Smooth muscle cell (in vitro differentiated cells): ENCODE data around the gene ELOF1. TPM values are rescaled to one million over a fixed set of nuclear protein-coding genes. Genes with fewer than 3 reads are reported as not detected.

Experiments
- DNase-seq: peaks from one replicate; lab custom pipeline; 2025; ENCODE audit not compliant: unreplicated experiment; lab: John Stamatoyannopoulos, UW
- H2AFZ ChIP-seq: fragments of 200-600 bp; sonication (generic); 2 replicates; pipeline ENCODE4 v1.6.0; 2016; ENCODE audit warnings: antibody characterized with exemption, low read depth, mild to moderate bottlenecking
- H3F3A ChIP-seq: fragments of 200-600 bp; sonication (generic); 2 replicates; pipeline ENCODE4 v1.6.0; 2017; ENCODE audit warnings: antibody characterized with exemption, low read depth
- H3K27ac ChIP-seq: fragments of 200-600 bp; sonication (generic); 2 replicates; pipeline ENCODE4 v1.5.1; 2016; ENCODE audit warnings: low read depth, mild to moderate bottlenecking
- H3K27me3 ChIP-seq: fragments of 200-600 bp; sonication (generic); 2 replicates; pipeline ENCODE4 v1.6.1; 2016; ENCODE audit warnings: low read depth, mild to moderate bottlenecking
- H3K36me3 ChIP-seq: fragments of 200-600 bp; sonication (generic); 2 replicates; pipeline ENCODE4 v1.5.1; 2016; ENCODE audit warnings: low read depth
- H3K4me1 ChIP-seq: fragments of 200-600 bp; sonication (generic); 2 replicates; pipeline ENCODE4 v1.5.1; 2016; ENCODE audit warnings: low read depth
- H3K4me2 ChIP-seq: fragments of 200-600 bp; sonication (generic); 2 replicates; pipeline ENCODE4 v1.6.0; 2016; ENCODE audit warnings: mild to moderate bottlenecking
- H3K4me3 ChIP-seq: fragments of 200-600 bp; sonication (generic); 2 replicates; pipeline ENCODE4 v1.5.1; 2016; ENCODE audit warnings: mild to moderate bottlenecking
- H3K79me2 ChIP-seq: fragments of 200-600 bp; sonication (generic); 2 replicates; pipeline ENCODE4 v1.6.0; 2016; ENCODE audit warnings: low read depth, mild to moderate bottlenecking
- H3K9ac ChIP-seq: fragments of 200-600 bp; sonication (generic); 2 replicates; pipeline ENCODE4 v1.6.0; 2016; ENCODE audit warnings: low read depth
- H3K9me3 ChIP-seq: fragments of 200-600 bp; sonication (generic); replicated peaks from 2 replicates; pipeline ENCODE4 v1.5.1; 2016; ENCODE audit warnings: low read depth
- H4K20me1 ChIP-seq: fragments of 200-600 bp; sonication (generic); 2 replicates; pipeline ENCODE4 v1.6.0; 2016; ENCODE audit warnings: low read depth
- CTCF ChIP-seq: fragments of 200-600 bp; sonication (generic); IDR thresholded peaks from 2 replicates; pipeline ENCODE4 v1.5.1; 2017; ENCODE audit warnings: borderline replicate concordance, mild to moderate bottlenecking, antibody characterized with exemption; ENCODE audit not compliant: insufficient read depth, poor library complexity, severe bottlenecking
- WGBS: methylation state at CpG from one replicate; pipeline ENCODE4 v1.1.7; 2016; ENCODE audit warnings: low lambda C conversion rate; 5-methylcytosine and 5-hydroxymethylcytosine counted together
- polyA plus RNA-seq: library from polyadenylated mRNA; unstranded; fragments of >200 nt; fragmentation: Nextera tagmentation; extraction: Ambion mirVana; gene quantifications from 2 replicates; pipeline ENCODE4 v1.2.1, GENCODE V29; 2016
- total RNA-seq: library from RNA; depleted of rRNA; stranded (reverse); fragments of >200 nt; gene quantifications from 2 replicates; pipeline ENCODE4 v1.2.3, GENCODE V29; 2014

The ELOF1 gene
- total and polyA plus RNA-seq, 2 experiments from 2014 or later: 18.6 to 71.4 TPM

- Histone ChIP-seq H4K20me1 (no peaks in the 10 kb centered on the region), H3K27me3 (no peaks in the 10 kb centered on the region), H3K36me3 (no peaks in the 10 kb centered on the region), H3F3A (peaks cover 36% of the 10 kb centered on the region), H3K27ac (peak overlapping the region; percentile 87), H3K4me2 (no peak overlapping the region), H3K4me1 (peaks cover 11% of the 10 kb centered on the region), H3K9me3 (no peaks in the 10 kb centered on the region), H3K4me3 (no peak overlapping the region), H3K9ac (no peak overlapping the region), H2AFZ (no peak overlapping the region), H3K79me2 (no peaks in the 10 kb centered on the region)
- TF ChIP-seq CTCF: no peak
- no peak for DNase-seq
- 77% methylated on average over 5 of the region's 5 CpGs for WGBS
These were observed 24.1 kb downstream of the ELOF1 start for GRCh38 chr19:11534948-11535347.

GRCh38 chr19:11534538-11534937, 24.5 kb downstream of the ELOF1 start:
- Histone ChIP-seq H3K79me2 (no peaks in the 10 kb centered on the region), H3F3A (peaks cover 37% of the 10 kb centered on the region), H3K9me3 (no peaks in the 10 kb centered on the region), H3K9ac (no peak overlapping the region), H4K20me1 (no peaks in the 10 kb centered on the region), H3K4me3 (no peak overlapping the region), H2AFZ (no peak overlapping the region), H3K4me2 (no peak overlapping the region), H3K27ac (no peak overlapping the region), H3K4me1 (peaks cover 10% of the 10 kb centered on the region), H3K27me3 (no peaks in the 10 kb centered on the region), H3K36me3 (no peaks in the 10 kb centered on the region)
- DNase-seq: no peak
- WGBS: 93% methylated on average over 1 of the region's 1 CpG
- TF ChIP-seq CTCF: no peak

- no peak overlapping the region for H3K9ac ChIP-seq
- peaks cover 11% of the 10 kb centered on the region for H3K79me2 ChIP-seq
- peaks cover 10% of the 10 kb centered on the region for H3K4me1 ChIP-seq
- peaks cover 7% of the 10 kb centered on the region for H4K20me1 ChIP-seq
- peaks cover 14% of the 10 kb centered on the region for H3F3A ChIP-seq
- no peak overlapping the region for H3K4me3 ChIP-seq
- H3K4me2 ChIP-seq: no peak overlapping the region
- WGBS: 35% methylated on average over 9 of the region's 9 CpGs
- H3K27me3 ChIP-seq: no peaks in the 10 kb centered on the region
- no peak for TF ChIP-seq CTCF
- H3K9me3 ChIP-seq: no peaks in the 10 kb centered on the region
- no peak for DNase-seq
- no peaks in the 10 kb centered on the region for H3K36me3 ChIP-seq
- H2AFZ ChIP-seq: no peak overlapping the region
- H3K27ac ChIP-seq: no peak overlapping the region
These were observed 28.6 kb downstream of the ELOF1 start for GRCh38 chr19:11530432-11530831.

DNA sequence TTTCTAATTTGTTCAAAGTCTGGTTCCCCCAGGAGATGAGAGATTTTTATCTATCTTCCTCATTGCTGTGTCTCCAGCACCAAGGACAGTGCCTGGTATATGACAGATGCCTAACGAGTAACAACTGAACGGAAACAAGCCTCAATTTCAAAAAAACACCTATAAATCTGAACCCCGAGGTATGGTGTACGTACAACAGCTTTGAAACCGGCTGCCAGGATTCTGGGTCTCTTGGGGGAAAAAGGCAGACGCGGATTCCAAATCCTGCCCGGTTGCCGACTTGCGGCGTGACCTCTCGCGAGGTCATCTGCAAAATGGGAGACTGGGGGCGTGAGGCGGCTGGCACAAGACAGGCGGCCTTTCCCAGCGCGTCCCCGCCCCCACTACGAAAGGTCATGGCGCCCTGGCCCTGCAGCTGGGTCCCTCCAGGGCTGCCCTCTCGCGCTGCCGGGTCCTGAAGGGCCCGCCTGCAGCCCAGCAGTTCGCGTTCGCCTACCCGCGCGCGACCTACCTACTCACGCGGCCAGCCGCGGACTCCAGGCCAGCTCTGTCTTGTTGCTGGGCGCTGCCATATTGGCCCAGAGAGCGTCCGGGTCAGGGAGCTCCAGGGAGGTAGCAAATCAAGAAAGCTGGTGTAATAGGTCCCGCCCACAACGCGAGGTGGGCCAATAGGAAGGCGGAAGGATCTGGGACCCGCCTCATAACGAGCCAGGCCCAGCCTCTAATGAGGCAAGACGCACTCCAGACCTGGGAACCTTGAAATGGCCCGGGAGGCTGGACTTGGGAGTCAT, 30.3 kb downstream of the ELOF1 start, which contains the start of gene ECSIT:
ECSIT (minus strand) TSS at position 584 of the 791 bp plus-strand sequence. CDS start 9,964 bp downstream, outside the sequence.
- H3K4me3 ChIP-seq: peak within 1 kb of the TSS; percentile 76
- H3K9ac ChIP-seq: peak within 1 kb of the TSS; percentile 90
- H3F3A ChIP-seq: peaks cover 4% of the 10 kb centered on the region
- peak; percentile 93 for DNase-seq
- no peaks in the 10 kb centered on the region for H3K27me3 ChIP-seq
- peak within 1 kb of the TSS; percentile 95 for H3K27ac ChIP-seq
- peaks cover 11% of the 10 kb centered on the region for H3K79me2 ChIP-seq
- peaks cover 7% of the 10 kb centered on the region for H4K20me1 ChIP-seq
- no peak for TF ChIP-seq CTCF
- under 1% methylated on average over 47 of the region's 47 CpGs for WGBS
- no peaks in the 10 kb centered on the region for H3K36me3 ChIP-seq
- H3K9me3 ChIP-seq: no peaks in the 10 kb centered on the region
- H2AFZ ChIP-seq: peak within 1 kb of the TSS; percentile 34
- H3K4me2 ChIP-seq: peak within 1 kb of the TSS; percentile 85
- H3K4me1 ChIP-seq: peaks cover 10% of the 10 kb centered on the region
